ENCODE measurements around the gene ING2. TPM values are rescaled to one million over a fixed set of nuclear protein-coding genes. Genes with fewer than 3 reads are reported as not detected.

Gene ING2
- total RNA-seq, 1 experiment from 2014 or later, result 4.2 TPM

- TF ChIP-seq SIN3A (IDR thresholded peaks at IDR 0.05; ENCODE audit: low read depth) (no peak), ZNF274 (IDR thresholded peaks at IDR 0.05; ENCODE audit: low read depth, low read length) (no peak), ATF3 (IDR thresholded peaks at IDR 0.05) (no peak), CTCF (IDR thresholded peaks at IDR 0.05 in 2 of 3, conservative IDR thresholded peaks at IDR 0.05 in 1 of 3; ENCODE audit: borderline replicate concordance in 1 of 3, insufficient read depth in 1 of 3, low read depth in 2 of 3, low read length in 2 of 3) (no peak), CEBPB (IDR thresholded peaks at IDR 0.05; ENCODE audit: low read depth) (no peak), EZH2 (IDR thresholded peaks at IDR 0.05) (no peak), YY1 (IDR thresholded peaks at IDR 0.05; ENCODE audit: extremely low read depth, insufficient replicate concordance, low read depth, low read length) (no peak)
Measured at GRCh38 chr4:183499801-183500200, 5.1 kb upstream of the ING2 start (continued).

- Histone ChIP-seq H4K20me1 (ENCODE audit: insufficient read depth) (no peaks in the 10 kb centered on the region), H2AFZ (ENCODE audit: low read depth, low read length, poor library complexity, severe bottlenecking) (no peak overlapping the region), H3K36me3 (ENCODE audit: control insufficient read depth in 1 of 2, insufficient read depth in 2 of 2, low read length in 2 of 2) (no peaks in the 10 kb centered on the region), H3K4me3 (replicated peaks in 1 of 2; ENCODE audit: low read depth in 1 of 2, low read length in 2 of 2) (peak overlapping the region; percentile 61 to 69), H3K27me3 (ENCODE audit: insufficient read depth, low read length) (no peaks in the 10 kb centered on the region), H3K9ac (ENCODE audit: low read length) (peak overlapping the region; percentile 76), H3K27ac (ENCODE audit: low read depth, low read length) (peak overlapping the region; percentile 91), H3K9me3 (ENCODE audit: control insufficient read depth in 1 of 2, insufficient read depth in 1 of 2, low read depth in 1 of 2, low read length in 2 of 2) (no peaks in the 10 kb centered on the region), H3K9me2 (ENCODE audit: insufficient read depth) (no peaks in the 10 kb centered on the region), H3K4me2 (ENCODE audit: low read length) (peak overlapping the region; percentile 83), H3K79me2 (ENCODE audit: insufficient read depth, low read length) (peaks cover 21% of the 10 kb centered on the region; the same call in 1 of the 2 replicates), H3K4me1 (ENCODE audit: control insufficient read depth in 1 of 2, insufficient read depth in 2 of 2, low read length in 2 of 2) (peaks cover 5 to 6% of the 10 kb centered on the region in 2 experiments; a peak in 3 of 4 replicates)
- DNase-seq (ENCODE audit: low read depth, low spot score) (no peak), ATAC-seq (no peak; the same call in 1 of the 2 replicates)
- no peak for TF ChIP-seq EZH2phosphoT487 (IDR thresholded peaks at IDR 0.05; ENCODE audit: borderline replicate concordance)
- no peak for TF ChIP-seq POLR2AphosphoS5 (IDR thresholded peaks at IDR 0.05; ENCODE audit: low read depth, low read length)
- BruUV-seq (replicated peaks), result TSS peak; percentile 72
- ChIA-PET RAD21 (ENCODE audit: low non-redundant PET in 1 of 2, low total read pairs in 2 of 2, uncharacterized antibody in 2 of 2, unreplicated experiment in 2 of 2) (interaction anchor here in 1 of 2 experiments (0.6 kb wide), 1 partner anchor 101 kb away, joined by 5 read pairs; no protein-coding TSS in a partner anchor), POLR2A (interaction anchor here (0.7 kb wide), 1 partner anchor 145 kb away, joined by 3 read pairs; no protein-coding TSS in a partner anchor), CTCF (no interaction called here)
- intact Hi-C loops (cut with micrococcal nuclease), result loop anchor here (10.0 kb wide), 1 partner anchor 151 kb away; the partner anchor contains the start of genes RWDD4 and TRAPPC11
Measured at GRCh38 chr4:183503497-183504063, 1.3 kb upstream of the ING2 start.

Data from HCT116 (cell line).